H1 (cell line): ENCODE data around the gene MUC2. TPM values are rescaled to one million over a fixed set of nuclear protein-coding genes. Genes with fewer than 3 reads are reported as not detected.

Source experiments
- CTCF ChIA-PET: fragments of 300-600 bp; sonication (Branson Sonifier 250); formaldehyde crosslinking; loops from one replicate; lab custom pipeline; 2021; ENCODE audit not compliant: partially characterized antibody; lab: Charles Lee
- POLR2A ChIA-PET: fragments of 300-600 bp; sonication (Branson Sonifier 250); formaldehyde crosslinking; loops from one replicate; lab custom pipeline; 2021; ENCODE audit warnings: inconsistent platforms; ENCODE audit not compliant: partially characterized antibody; lab: Charles Lee
- DNase-seq, 2 experiments: peaks; one replicate each; pipeline versions ENCODE4 v3.0.0 to v3.0.0-alpha.2; 2010 to 2022; ENCODE audit warnings: low spot score in 2 of 2, low read depth in 1 of 2, mixed read lengths in 1 of 2
- FAIRE-seq: peaks from 2 replicates; lab custom pipeline; 2011; peaks lifted over from hg19 to GRCh38; lab: Jason Lieb, UNC
- H2AFZ ChIP-seq: 2 replicates; pipeline ENCODE4 v1.8.1; 2012; ENCODE audit warnings: low read length, inconsistent platforms
- H2AK5ac ChIP-seq: 2 replicates; pipeline ENCODE4 v1.6.1; 2013; ENCODE audit warnings: low read depth, low read length
- H2BK120ac ChIP-seq: replicated peaks from 2 replicates; pipeline ENCODE3; 2013; ENCODE audit warnings: low read depth, low read length, inconsistent platforms
- H2BK12ac ChIP-seq: 2 replicates; pipeline ENCODE4 v1.6.1; 2013; ENCODE audit warnings: low read depth, low read length
- H2BK15ac ChIP-seq: 2 replicates; pipeline ENCODE4 v1.6.1; 2013; ENCODE audit warnings: low read length
- H2BK20ac ChIP-seq: 2 replicates; pipeline ENCODE4 v1.6.1; 2013; ENCODE audit warnings: low read length
- H2BK5ac ChIP-seq: 2 replicates; pipeline ENCODE4 v1.6.1; 2013; ENCODE audit warnings: low read depth, low read length
- H3K14ac ChIP-seq: 2 replicates; pipeline ENCODE4 v1.6.1; 2013; ENCODE audit warnings: inconsistent platforms; ENCODE audit not compliant: insufficient read length
- H3K18ac ChIP-seq: 2 replicates; pipeline ENCODE4 v1.6.1; 2013; ENCODE audit warnings: low read length; ENCODE audit errors: extremely low read depth
- H3K23ac ChIP-seq: 2 replicates; pipeline ENCODE4 v1.6.1; 2013; ENCODE audit warnings: inconsistent platforms; ENCODE audit not compliant: insufficient read length
- H3K23me2 ChIP-seq: 2 replicates; pipeline ENCODE4 v1.6.1; 2013; ENCODE audit warnings: low read depth, low read length
- H3K27ac ChIP-seq: 2 replicates; pipeline ENCODE4 v1.6.1; 2011; ENCODE audit warnings: low read depth, low read length, inconsistent platforms
- H3K27me3 ChIP-seq, 4 experiments: replicated peaks in 1 of 4; 1 replicate in 1 of 4; 2 replicates in 3 of 4; pipeline versions ENCODE4 v1.6.1 to v1.8.1; 2011 to 2013; ENCODE audit warnings: low read length in 3 of 4, mild to moderate bottlenecking in 3 of 4, inconsistent platforms in 2 of 4, mixed read lengths in 2 of 4, moderate library complexity in 1 of 4; ENCODE audit not compliant: control insufficient read depth in 3 of 4, insufficient read depth in 3 of 4; ENCODE audit errors: extremely low read depth in 1 of 4
- H3K36me3 ChIP-seq, 4 experiments: 2 replicates each; pipeline versions ENCODE4 v1.6.1 to v1.8.1; 2011 to 2013; ENCODE audit warnings: mild to moderate bottlenecking in 4 of 4, low read length in 3 of 4, moderate library complexity in 2 of 4, control low read depth in 1 of 4, inconsistent platforms in 1 of 4; ENCODE audit not compliant: insufficient read depth in 4 of 4, control insufficient read depth in 2 of 4
- H3K4ac ChIP-seq: replicated peaks from 2 replicates; pipeline ENCODE3; 2013; ENCODE audit warnings: low read length, low read depth, mixed read lengths, inconsistent platforms; ENCODE audit not compliant: insufficient read length
- H3K4me1 ChIP-seq, 4 experiments: replicated peaks in 1 of 4; 1 replicate in 1 of 4; 2 replicates in 3 of 4; pipeline versions ENCODE4 v1.6.1 to v1.8.1; 2011 to 2013; ENCODE audit warnings: low read length in 3 of 4, inconsistent platforms in 2 of 4, mixed read lengths in 1 of 4; ENCODE audit not compliant: insufficient read depth in 4 of 4, control insufficient read depth in 3 of 4
- H3K4me2 ChIP-seq, 2 experiments: 2 replicates each; pipeline versions ENCODE4 v1.6.1 to v1.8.1; 2011 to 2013; ENCODE audit warnings: low read depth in 2 of 2, low read length in 2 of 2, control low read depth in 1 of 2, inconsistent platforms in 1 of 2, mild to moderate bottlenecking in 1 of 2; ENCODE audit not compliant: insufficient read depth in 1 of 2
- H3K4me3 ChIP-seq, 4 experiments: fragments of 200-600, 300-600 bp in 1 of 4; sonication (generic), shearing (Covaris generic), sonication (Bioruptor Twin) in 1 of 4; 2 replicates each; pipeline versions ENCODE4 v1.5.1 to v1.8.1; 2011 to 2016; ENCODE audit warnings: low read length in 4 of 4, low read depth in 3 of 4, control low read depth in 2 of 4, inconsistent platforms in 2 of 4, mild to moderate bottlenecking in 2 of 4, mixed read lengths in 1 of 4, moderate library complexity in 1 of 4; ENCODE audit not compliant: insufficient read depth in 2 of 4; ENCODE audit errors: extremely low read depth in 1 of 4
- H3K56ac ChIP-seq: replicated peaks from 2 replicates; pipeline ENCODE3; 2013; ENCODE audit warnings: low read depth, mild to moderate bottlenecking, mixed read lengths, low read length, inconsistent platforms; ENCODE audit not compliant: insufficient read length
- H3K79me1 ChIP-seq: 2 replicates; pipeline ENCODE4 v1.6.1; 2013; ENCODE audit warnings: low read depth, low read length, control low read depth
- H3K79me2 ChIP-seq, 2 experiments: 2 replicates each; pipeline versions ENCODE4 v1.6.1 to v1.8.1; 2012 to 2013; ENCODE audit warnings: low read length in 2 of 2, mild to moderate bottlenecking in 2 of 2, inconsistent platforms in 1 of 2; ENCODE audit not compliant: insufficient read depth in 2 of 2, control insufficient read depth in 1 of 2
- H3K9ac ChIP-seq, 4 experiments: replicated peaks in 1 of 4; 1 replicate in 1 of 4; 2 replicates in 3 of 4; pipeline versions ENCODE4 v1.6.1 to v1.8.1; 2011 to 2013; ENCODE audit warnings: low read depth in 3 of 4, low read length in 3 of 4, control low read depth in 2 of 4, mild to moderate bottlenecking in 2 of 4, moderate library complexity in 2 of 4, inconsistent platforms in 1 of 4; ENCODE audit errors: extremely low read depth in 1 of 4
- H3K9me3 ChIP-seq, 2 experiments: 2 replicates each; pipeline versions ENCODE4 v1.6.1 to v1.8.1; 2012 to 2013; ENCODE audit warnings: mild to moderate bottlenecking in 2 of 2, moderate library complexity in 2 of 2, control low read depth in 1 of 2, inconsistent platforms in 1 of 2, low read depth in 1 of 2, low read length in 1 of 2, mixed read lengths in 1 of 2; ENCODE audit not compliant: insufficient read depth in 2 of 2
- H4K20me1 ChIP-seq, 2 experiments: replicated peaks in 1 of 2; 2 replicates each; pipeline versions ENCODE3 to v1.8.1; 2011 to 2013; ENCODE audit warnings: inconsistent platforms in 2 of 2, low read length in 2 of 2, mild to moderate bottlenecking in 1 of 2; ENCODE audit not compliant: insufficient read depth in 2 of 2, control insufficient read depth in 1 of 2
- H4K5ac ChIP-seq: 2 replicates; pipeline ENCODE4 v1.6.1; 2013; ENCODE audit warnings: low read length, low read depth, mixed read lengths, inconsistent platforms; ENCODE audit not compliant: insufficient read length
- H4K8ac ChIP-seq: 2 replicates; pipeline ENCODE4 v1.8.0; 2013; ENCODE audit warnings: mild to moderate bottlenecking, moderate library complexity, low read length, inconsistent platforms; ENCODE audit not compliant: insufficient read depth; ENCODE audit errors: extremely low read depth
- H4K91ac ChIP-seq: replicated peaks from 2 replicates; pipeline ENCODE3; 2013; ENCODE audit warnings: low read length, mixed read lengths, inconsistent platforms; ENCODE audit not compliant: insufficient read length
- EP300 ChIP-seq, 2 experiments: IDR thresholded peaks; 1 replicate in 1 of 2; 2 replicates in 1 of 2; pipeline ENCODE4 v1.6.1; 2011 to 2012; ENCODE audit warnings: low read depth in 2 of 2, low read length in 2 of 2, mild to moderate bottlenecking in 2 of 2, borderline replicate concordance in 1 of 2, inconsistent platforms in 1 of 2, moderate library complexity in 1 of 2
- HDAC2 ChIP-seq, 2 experiments: fragments of 300-600 bp in 1 of 2; sonication (generic) in 1 of 2; IDR thresholded peaks; 2 replicates each; pipeline ENCODE4 v1.6.1; 2011 to 2012; ENCODE audit warnings: low read depth in 2 of 2, low read length in 2 of 2, mild to moderate bottlenecking in 2 of 2, moderate library complexity in 2 of 2, borderline replicate concordance in 1 of 2, inconsistent platforms in 1 of 2
- JUN ChIP-seq: IDR thresholded peaks from 2 replicates; pipeline ENCODE4 v1.6.1; 2011; ENCODE audit warnings: low read depth, mild to moderate bottlenecking, improper control_type of control experiment, low read length
- POU5F1 ChIP-seq: IDR thresholded peaks from 2 replicates; pipeline ENCODE4 v1.6.1; 2011; ENCODE audit warnings: low read depth, mild to moderate bottlenecking, low read length, moderate library complexity
- TAF7 ChIP-seq: optimal IDR thresholded peaks from 2 replicates; pipeline ENCODE3; 2011; ENCODE audit warnings: low read depth, mild to moderate bottlenecking, inconsistent platforms, low read length, moderate library complexity, borderline replicate concordance
- ZNF274 ChIP-seq: IDR thresholded peaks from 2 replicates; pipeline ENCODE4 v1.7.0; 2012; ENCODE audit warnings: low read length, borderline replicate concordance; ENCODE audit errors: extremely low read depth
- WGBS, 2 experiments: shearing (Covaris generic) in 1 of 2; methylation state at CpG; one replicate each; pipeline versions ENCODE4 v1.1.6 to v1.1.7; 2013 to 2015; ENCODE audit warnings: low lambda C conversion rate in 2 of 2, mixed read lengths in 2 of 2, inconsistent platforms in 1 of 2, low coverage in 1 of 2, missing lambda C conversion rate in 1 of 2; ENCODE audit not compliant: insufficient replicate concordance in 2 of 2, insufficient coverage in 1 of 2, insufficient read length in 1 of 2; ENCODE audit errors: extremely low coverage in 1 of 2, missing lambda C conversion rate in 1 of 2; 5-methylcytosine and 5-hydroxymethylcytosine counted together
- polyA plus RNA-seq, 7 experiments: library from polyadenylated mRNA; depleted of rRNA in 3 of 7; stranded (reverse) in 5 of 7; unstranded in 2 of 7; fragments of >200 nt in 5 of 7; fragments of 200-250 nt in 2 of 7; gene quantifications; 1 replicate in 5 of 7; 2 replicates in 1 of 7; 4 replicates in 1 of 7; pipeline versions ENCODE4 v1.2.1 to v1.2.3, GENCODE V29; 2011 to 2013; ENCODE audit warnings: missing spikeins in 2 of 7, mixed read lengths in 2 of 7
- total RNA-seq: library from RNA; stranded (reverse); fragmentation: NEBNext Ultra II Directional; extraction: Animal tissue kit (Norgen Biotek cat#: 25700); gene quantifications from 2 replicates; pipeline ENCODE4 v1.2.1, GENCODE V29; 2021

Gene MUC2
- total and polyA plus RNA-seq, 2 of the 8 experiments (the other 6 are each of a cell fraction or from before 2014, with no cell fraction given), result not detected

DNA sequence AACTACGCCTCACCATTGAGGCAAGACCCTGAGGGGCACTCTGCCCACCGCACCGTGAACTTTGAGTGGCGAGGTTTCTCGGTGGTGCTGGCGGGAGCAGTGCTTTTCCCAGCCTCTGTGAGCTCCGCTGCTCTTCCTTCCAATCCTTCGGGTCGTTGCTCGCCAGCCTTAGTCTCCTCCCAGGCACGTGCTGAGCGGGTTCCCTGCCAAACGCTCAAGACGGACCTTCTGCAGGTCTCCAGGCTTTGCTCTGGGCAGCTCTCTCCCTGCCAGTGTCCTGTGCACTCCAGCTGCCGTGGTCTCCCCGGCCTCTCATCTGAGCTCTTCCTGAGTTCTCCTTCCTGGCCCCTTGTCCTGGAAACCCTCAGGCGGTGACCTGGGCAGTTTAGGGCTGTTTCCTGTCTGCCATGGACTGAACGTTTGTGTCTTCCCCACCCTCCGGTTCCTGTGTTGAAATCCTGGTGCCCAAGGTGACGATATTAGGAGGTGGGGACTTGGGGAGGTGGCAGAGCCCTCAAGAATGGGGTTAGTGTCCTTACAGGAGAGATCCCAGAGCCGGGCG lies 27.0 kb upstream of the MUC2 start:
- Histone ChIP-seq H3K27me3 (no peaks in the 10 kb centered on the region; a peak in 1 of 7 replicates), H2BK20ac (no peak overlapping the region), H4K8ac (no peak overlapping the region; the same call in 1 of the 2 replicates), H2AFZ (no peak overlapping the region), H3K23ac (no peak overlapping the region), H4K20me1 (no peaks in the 10 kb centered on the region), H3K4ac (no peak overlapping the region), H4K5ac (no peak overlapping the region), H2BK120ac (no peak overlapping the region), H3K4me2 (no peak overlapping the region), H3K36me3 (no peaks in the 10 kb centered on the region), H2AK5ac (no peak overlapping the region), H3K27ac (no peak overlapping the region), H3K56ac (no peak overlapping the region), H3K79me2 (no peaks in the 10 kb centered on the region), H2BK15ac (no peak overlapping the region; the same call in 1 of the 2 replicates), H2BK12ac (no peak overlapping the region), H3K9ac (no peak overlapping the region), H2BK5ac (no peak overlapping the region), H3K4me3 (no peak overlapping the region), H3K9me3 (no peaks in the 10 kb centered on the region), H3K79me1 (no peaks in the 10 kb centered on the region), H4K91ac (no peak overlapping the region), H3K4me1 (no peaks in the 10 kb centered on the region), H3K14ac (no peak overlapping the region), H3K23me2 (no peaks in the 10 kb centered on the region; the same call in 1 of the 2 replicates), H3K18ac (no peak overlapping the region)
- FAIRE-seq (no peak), DNase-seq (no peak)
- ChIA-PET CTCF (interaction anchor here (0.9 to 3.4 kb wide), 6 partner anchors 30 to 178 kb away, joined by 3 to 12 read pairs (median 5); no protein-coding TSS in a partner anchor), POLR2A (no interaction called here)
- 92% methylated on average over 22 of the region's 22 CpGs; no CpG with 5 or more reads in 1 of the 2 experiments for WGBS, 2 experiments
- TF ChIP-seq HDAC2 (IDR thresholded peaks at IDR 0.05; ENCODE audit: borderline replicate concordance in 1 of 2, low read depth in 2 of 2, low read length in 2 of 2), result no peak
- no peak for TF ChIP-seq TAF7
- TF ChIP-seq EP300 (IDR thresholded peaks at IDR 0.05; ENCODE audit: borderline replicate concordance in 1 of 2, low read depth in 2 of 2, low read length in 2 of 2), result no peak
- TF ChIP-seq POU5F1, result no peak
- TF ChIP-seq JUN, result no peak
- no peak for TF ChIP-seq ZNF274
